ENCODE results near the gene NEK4. TPM values are rescaled to one million over a fixed set of nuclear protein-coding genes. Genes with fewer than 3 reads are reported as not detected.

NEK4 gene
- total RNA-seq, 1 experiment from 2014 or later, result 36.2 TPM

- H3K36me3 ChIP-seq (ENCODE audit: control insufficient read depth in 1 of 2, insufficient read depth in 2 of 2, low read length in 2 of 2), result peaks cover 9 to 16% of the 10 kb centered on the region in 2 experiments; a peak in 3 of 4 replicates
- CTCF ChIA-PET, result no interaction called here
- H3K9ac ChIP-seq (ENCODE audit: low read length), result peak overlapping the region; percentile 45
- POLR2A ChIA-PET, result no interaction called here
- H4K20me1 ChIP-seq (ENCODE audit: insufficient read depth), result peaks cover 3% of the 10 kb centered on the region; the same call in 1 of the 2 replicates
- H3K4me1 ChIP-seq (ENCODE audit: control insufficient read depth in 1 of 2, insufficient read depth in 2 of 2, low read length in 2 of 2), result peaks cover 24 to 31% of the 10 kb centered on the region in 2 experiments
- TF ChIP-seq ZNF274 (IDR thresholded peaks at IDR 0.05; ENCODE audit: low read depth, low read length), result no peak
- TF ChIP-seq SIN3A (IDR thresholded peaks at IDR 0.05; ENCODE audit: low read depth), result no peak
- TF ChIP-seq JUND (IDR thresholded peaks at IDR 0.05), result no peak
- TF ChIP-seq TCF7L2 (IDR thresholded peaks at IDR 0.05; ENCODE audit: borderline replicate concordance, extremely low read depth, insufficient read depth, insufficient read length), result no peak
- no peak for TF ChIP-seq ATF3 (IDR thresholded peaks at IDR 0.05)
- no peak for TF ChIP-seq ZBTB33 (IDR thresholded peaks at IDR 0.05; ENCODE audit: extremely low read depth, insufficient replicate concordance, low read length)
- TF ChIP-seq MAX (IDR thresholded peaks at IDR 0.05), result no peak
- no peak for TF ChIP-seq FOSL1 (IDR thresholded peaks at IDR 0.05; ENCODE audit: low read depth)
- TF ChIP-seq EZH2phosphoT487 (IDR thresholded peaks at IDR 0.05; ENCODE audit: borderline replicate concordance), result no peak
- TF ChIP-seq ELF1 (IDR thresholded peaks at IDR 0.05; ENCODE audit: borderline replicate concordance, low read depth), result no peak
- no peak for TF ChIP-seq YY1 (IDR thresholded peaks at IDR 0.05; ENCODE audit: extremely low read depth, insufficient replicate concordance, low read depth, low read length)
- H3K79me2 ChIP-seq (ENCODE audit: insufficient read depth, low read length), result peaks cover 17% of the 10 kb centered on the region
- H3K27ac ChIP-seq (ENCODE audit: low read depth, low read length), result peak overlapping the region; percentile 81; the same call in 1 of the 2 replicates
- H3K9me2 ChIP-seq (ENCODE audit: insufficient read depth), result no peaks in the 10 kb centered on the region
- H3K4me2 ChIP-seq (ENCODE audit: low read length), result peak overlapping the region; percentile 67
- peak overlapping the region in 1 of 2 experiments; percentile 17; a peak in 1 of 4 replicates for H3K4me3 ChIP-seq (replicated peaks in 1 of 2; ENCODE audit: low read depth in 1 of 2, low read length in 2 of 2)
- DNase-seq (ENCODE audit: low read depth, low spot score) (no peak), ATAC-seq (no peak)
- RAD21 ChIA-PET (ENCODE audit: low non-redundant PET in 1 of 2, low total read pairs in 2 of 2, uncharacterized antibody in 2 of 2, unreplicated experiment in 2 of 2), result no interaction called here
- BruUV-seq (replicated peaks), result no TSS peak
- intact Hi-C loops (cut with micrococcal nuclease), result no loop called here
- no peak overlapping the region for H2AFZ ChIP-seq (ENCODE audit: low read depth, low read length, poor library complexity, severe bottlenecking)
- H3K27me3 ChIP-seq (ENCODE audit: insufficient read depth, low read length), result no peaks in the 10 kb centered on the region
- no peaks in the 10 kb centered on the region for H3K9me3 ChIP-seq (ENCODE audit: control insufficient read depth in 1 of 2, insufficient read depth in 1 of 2, low read depth in 1 of 2, low read length in 2 of 2)
These were observed 99.1 kb downstream of the NEK4 start for GRCh38 chr3:52671676-52672075.
